IPS-11a (cell line): ENCODE results near the gene ETV3.
"Not testable (repeated sequence)": the region's sequence is repeated elsewhere in the genome, so short reads cannot be mapped to it uniquely, and the experiment has no call there.

ENCODE experiments used
- H3K4me3 ChIP-seq: one replicate; pipeline ENCODE4 v1.5.1; 2013; ENCODE audit warnings: low read depth, low read length, control low read depth

Gene ETV3

DNA sequence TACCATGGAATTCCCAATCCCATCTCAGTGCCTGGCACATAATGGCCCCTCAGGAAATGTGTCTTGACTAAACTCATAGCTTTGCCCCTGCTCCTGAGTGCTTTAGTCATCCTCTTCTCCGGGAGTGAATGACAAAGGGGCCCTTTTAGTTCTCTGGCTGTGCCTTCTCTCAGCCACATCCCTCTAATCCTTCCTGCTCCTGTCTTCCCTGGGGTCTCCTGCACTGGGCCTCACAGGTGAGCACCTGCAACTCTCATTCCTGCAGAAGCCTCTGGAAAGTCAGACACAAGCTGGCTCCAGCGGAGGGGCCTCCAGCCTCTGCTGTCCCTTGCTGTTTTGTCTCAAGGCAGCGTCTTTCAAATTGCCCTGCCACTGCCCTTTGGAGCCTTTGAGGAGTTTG lies 24.6 kb downstream of the ETV3 start:
- no peak overlapping the region for H3K4me3 ChIP-seq

DNA sequence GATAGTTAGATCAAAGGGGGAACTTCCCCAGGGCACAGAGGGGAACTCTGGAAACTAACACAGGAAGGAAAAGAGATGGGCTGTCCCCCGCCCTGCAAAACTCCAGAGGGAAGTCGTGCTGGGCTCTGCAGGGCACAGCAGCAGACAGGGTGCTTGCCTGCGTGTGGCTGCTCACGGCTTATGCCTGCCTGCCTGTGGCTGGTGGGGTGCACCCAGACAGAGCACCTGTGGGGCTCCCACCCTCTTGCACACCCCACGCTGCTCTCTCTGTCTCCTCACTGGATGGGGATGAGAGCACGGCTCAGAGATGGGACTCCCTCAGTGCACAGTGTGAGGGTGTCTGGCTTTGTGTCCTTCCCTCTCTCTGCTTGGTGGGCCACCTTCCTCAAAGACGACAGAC lies 25.1 kb downstream of the ETV3 start:
- no peak overlapping the region for H3K4me3 ChIP-seq

GRCh38 chr1:157112186-157112867 lies 25.9 kb downstream of the ETV3 start:
- H3K4me3 ChIP-seq, result no peak overlapping the region

DNA sequence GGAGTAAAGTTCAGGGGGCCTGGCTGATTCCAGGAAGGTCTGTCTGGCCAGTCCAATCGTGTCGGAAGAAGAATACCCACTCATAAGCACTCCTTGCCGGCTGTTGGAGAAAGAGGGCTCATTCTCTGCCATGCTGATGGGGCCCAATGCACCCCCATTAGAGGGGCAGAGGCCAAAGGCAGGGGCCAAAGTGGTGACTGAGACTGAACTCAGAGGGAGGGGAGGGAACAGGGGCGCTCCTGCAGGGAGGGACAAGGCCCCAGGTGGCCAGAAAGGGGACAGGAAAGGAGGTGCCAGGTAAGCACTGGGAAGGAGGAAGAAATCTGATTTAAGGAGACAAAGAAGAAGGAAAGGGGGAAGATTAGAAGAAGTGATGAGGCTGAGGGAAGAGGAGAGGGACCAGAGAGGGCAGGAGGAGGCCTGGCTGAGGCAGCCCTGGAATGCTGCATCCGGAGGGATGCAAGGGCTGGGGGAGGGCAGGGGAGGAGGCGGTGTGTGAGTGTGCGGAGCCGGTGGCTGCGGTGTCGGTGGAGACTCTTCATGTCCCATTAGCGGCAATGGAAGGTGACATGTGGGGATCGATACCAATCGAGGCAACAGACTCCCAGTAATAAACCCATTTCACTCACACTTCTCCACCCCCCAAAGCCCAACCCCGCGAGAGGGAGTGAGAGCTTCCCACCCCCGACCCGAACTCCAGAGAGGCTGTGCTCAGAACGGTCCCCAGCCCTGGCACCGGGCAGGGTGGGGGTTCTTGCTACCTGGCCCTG lies 26.6 kb downstream of the ETV3 start:
- H3K4me3 ChIP-seq, result no peak overlapping the region

DNA sequence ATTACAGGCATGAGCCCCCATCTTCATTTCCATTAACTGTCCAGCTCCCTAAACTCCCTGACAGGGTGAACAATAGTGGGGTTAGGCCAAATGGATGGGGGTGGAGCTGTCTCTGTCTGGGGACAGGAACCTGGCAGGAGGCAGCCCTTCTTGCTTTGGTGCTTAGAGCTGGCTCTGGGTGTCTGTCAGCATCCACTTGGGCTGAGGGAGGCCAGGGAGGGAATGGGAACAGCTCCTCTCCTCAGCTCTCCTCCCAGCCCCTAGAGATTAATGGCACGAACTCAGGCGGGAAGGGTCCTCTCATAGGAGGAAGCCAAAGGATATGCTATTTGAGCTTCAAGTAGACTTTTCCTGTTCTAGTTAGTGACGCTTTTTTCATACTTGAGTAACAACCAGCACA lies 27.5 kb downstream of the ETV3 start:
- no peak overlapping the region for H3K4me3 ChIP-seq

- H3K4me3 ChIP-seq, result no peak overlapping the region
These were observed 28.2 kb downstream of the ETV3 start for GRCh38 chr1:157110003-157110402.

GRCh38 chr1:157108448-157108847 lies 29.7 kb downstream of the ETV3 start:
- H3K4me3 ChIP-seq, result no peak overlapping the region

DNA sequence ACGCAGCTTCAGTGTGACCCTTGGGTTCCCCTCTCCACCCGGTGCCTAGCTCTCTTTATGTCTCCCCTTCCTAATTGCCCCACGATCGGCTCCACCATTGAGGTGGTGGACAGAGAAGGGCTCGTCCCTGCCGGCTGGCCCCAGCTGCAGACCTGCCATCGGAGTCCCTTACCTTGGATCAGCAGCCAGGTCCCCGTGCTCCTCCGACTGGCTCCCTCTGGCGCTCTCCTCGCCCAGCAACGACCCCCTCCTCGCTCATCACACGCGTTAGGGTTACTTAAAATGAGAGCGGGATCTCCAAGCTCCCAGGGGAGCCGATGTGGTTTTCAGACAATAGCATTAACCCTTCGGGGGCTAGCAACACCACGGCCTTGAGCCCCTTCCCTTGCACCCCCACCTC lies 30.5 kb downstream of the ETV3 start:
- H3K4me3 ChIP-seq, result no peak overlapping the region

GRCh38 chr1:157106813-157107189 lies 31.4 kb downstream of the ETV3 start:
- H3K4me3 ChIP-seq, result no peak overlapping the region

DNA sequence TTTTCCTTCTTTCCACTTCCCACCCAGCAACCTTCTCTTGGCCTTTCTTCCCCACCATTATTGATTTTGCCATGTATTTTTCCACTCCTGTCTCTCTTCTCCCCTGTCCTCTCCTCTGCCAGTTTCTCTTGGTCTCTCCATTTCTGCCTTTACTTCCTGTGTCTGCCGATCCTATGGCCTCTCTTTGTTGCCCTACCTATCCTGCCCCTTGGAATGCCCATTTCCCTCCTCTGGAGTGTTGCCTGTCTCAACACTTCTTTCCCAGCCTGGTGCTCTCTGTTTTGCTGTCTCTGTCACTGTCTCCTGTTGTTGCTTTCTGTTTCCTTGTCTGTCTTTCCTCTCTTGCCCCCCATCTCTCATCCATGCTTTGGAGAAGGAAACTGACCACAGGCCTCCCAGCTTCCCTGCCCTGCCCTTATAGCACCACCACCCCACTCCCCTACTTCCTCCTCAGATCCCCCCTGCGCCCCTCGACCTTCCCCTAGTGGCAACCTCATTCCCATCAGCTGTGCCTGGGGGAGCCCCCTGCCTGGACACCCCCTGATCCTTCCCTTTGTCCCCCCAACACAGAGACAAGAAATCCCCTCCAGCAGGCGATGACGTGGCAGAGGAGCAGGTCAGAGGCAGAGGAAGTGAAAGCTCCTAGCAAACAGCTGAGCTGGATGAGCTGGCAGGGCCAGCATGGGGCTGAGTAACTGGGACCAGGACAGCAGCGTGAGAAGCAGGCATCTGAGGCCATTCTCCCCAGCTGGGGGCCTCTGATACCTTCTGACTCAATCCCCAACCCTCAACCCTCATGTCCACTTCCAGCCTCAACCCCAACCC lies 32.0 kb downstream of the ETV3 start:
- H3K4me3 ChIP-seq, result no peak overlapping the region

DNA sequence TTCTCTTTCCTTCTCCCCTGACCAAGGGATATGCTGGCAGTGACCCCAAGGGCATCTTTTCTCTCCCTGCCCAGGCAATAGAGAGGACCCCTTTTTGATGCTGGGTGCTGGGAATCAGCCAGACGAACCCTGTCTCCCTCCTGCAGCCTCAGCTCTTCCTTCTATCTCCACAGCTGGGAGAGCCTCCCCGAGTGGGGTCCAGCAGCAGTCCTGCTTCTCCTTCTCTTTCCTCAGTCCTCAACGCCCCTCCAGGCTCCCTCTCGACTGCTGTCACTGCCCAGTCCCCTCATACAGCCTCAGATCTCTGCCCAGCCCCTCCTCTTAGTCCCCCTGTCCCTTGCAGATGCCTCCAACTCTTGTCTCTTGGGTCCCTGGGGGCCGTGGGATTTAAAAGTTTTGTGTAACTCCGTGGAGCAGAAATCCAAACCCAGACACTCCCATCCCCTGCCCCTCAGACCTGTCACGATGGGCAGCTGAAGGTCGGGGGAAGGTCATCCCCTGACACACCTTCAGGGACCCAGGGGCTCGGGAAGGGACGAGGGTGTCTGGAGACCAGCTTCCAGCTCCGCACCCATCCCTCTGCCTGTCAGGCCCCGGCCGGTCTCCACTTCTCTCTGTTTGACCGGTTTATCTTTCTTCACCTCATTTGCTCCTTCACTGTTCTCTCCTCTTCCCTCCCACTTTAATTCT lies 32.8 kb downstream of the ETV3 start:
- H3K4me3 ChIP-seq, result no peak overlapping the region

DNA sequence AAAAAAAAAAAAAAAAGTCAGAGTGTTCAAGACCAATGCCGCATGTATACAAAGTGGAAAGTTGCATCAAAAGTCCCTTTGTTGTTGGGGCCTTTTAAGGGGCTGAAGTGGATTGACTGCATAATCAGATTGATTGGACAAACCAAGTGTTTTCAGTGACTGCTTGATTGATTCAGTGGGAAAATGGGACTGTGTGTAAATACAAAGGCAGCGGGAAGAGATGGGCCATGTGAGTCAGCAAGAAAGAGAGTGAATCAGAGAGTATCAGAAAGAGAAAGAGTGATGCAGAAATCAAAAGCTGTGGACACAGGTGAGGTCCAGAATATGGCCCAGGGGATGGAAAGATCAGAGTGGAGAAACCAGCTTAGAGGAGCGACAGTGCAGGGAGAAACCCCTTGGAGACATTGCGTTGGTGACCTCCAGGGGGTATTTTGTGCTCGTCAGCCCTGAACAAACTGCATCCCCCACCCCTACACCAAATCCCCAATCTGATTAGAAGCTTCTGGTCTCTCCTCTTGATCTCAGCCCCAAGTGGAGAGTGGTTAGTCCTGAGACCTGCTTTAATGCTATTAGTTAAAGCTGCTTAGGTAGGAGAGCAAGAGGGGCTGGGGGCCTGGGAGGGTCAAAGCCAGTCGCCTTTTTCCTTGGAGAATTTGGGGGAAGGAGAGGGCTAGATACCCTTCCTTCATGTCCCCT lies 33.4 kb downstream of the ETV3 start:
- no peak overlapping the region for H3K4me3 ChIP-seq

DNA sequence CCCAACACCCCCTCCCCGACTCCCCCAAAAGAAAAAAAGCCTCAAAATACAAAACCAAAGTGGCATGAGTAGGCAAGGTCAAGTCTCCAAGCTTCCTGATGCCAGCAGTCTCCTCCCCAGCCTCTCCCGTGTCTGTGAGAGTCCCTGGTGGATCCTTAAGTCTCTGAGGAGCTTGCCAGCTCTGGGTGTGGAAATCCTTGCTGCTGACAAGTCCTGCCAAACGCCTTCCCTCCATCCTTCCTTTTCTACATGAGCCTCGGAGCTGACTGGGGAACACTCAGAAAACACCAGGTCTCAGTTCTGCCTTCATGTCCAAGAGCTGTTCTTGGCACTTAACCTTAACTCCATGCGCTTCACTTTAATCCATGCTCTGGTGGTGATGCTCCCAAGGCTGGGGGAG lies 34.9 kb downstream of the ETV3 start:
- no peak overlapping the region for H3K4me3 ChIP-seq

- H3K4me3 ChIP-seq, result no peak overlapping the region
These were observed 37.0 kb downstream of the ETV3 start for GRCh38 chr1:157101149-157101548.

DNA sequence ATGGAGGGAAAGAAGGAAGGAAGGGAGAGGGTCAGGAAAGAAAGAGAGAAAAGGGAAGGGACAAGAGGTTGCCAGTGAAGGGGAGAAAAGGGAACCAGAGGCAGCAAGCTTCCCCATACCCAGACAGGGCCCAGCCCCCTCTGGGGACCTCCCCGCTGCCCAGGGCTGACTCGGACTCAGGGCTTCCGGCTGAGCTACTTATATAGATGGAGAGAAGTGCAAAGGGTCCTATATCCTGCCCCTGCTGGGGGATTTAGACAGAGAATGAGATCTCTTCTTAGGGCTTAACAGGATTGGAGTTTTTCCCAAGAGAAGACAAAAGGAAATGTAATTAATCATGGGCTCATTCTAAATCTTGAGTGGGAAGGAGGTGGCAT lies 38.6 kb downstream of the ETV3 start, which contains the start of gene ETV3L:
TSS of gene ETV3L (minus strand) at position 176 of the 377 bp plus-strand sequence. CDS start 285 bp downstream, outside the sequence.
- no peak within 1 kb of the TSS for H3K4me3 ChIP-seq

GRCh38 chr1:157098987-157099632 lies 39.1 kb downstream of the ETV3 start:
- not testable (repeated sequence) for H3K4me3 ChIP-seq

DNA sequence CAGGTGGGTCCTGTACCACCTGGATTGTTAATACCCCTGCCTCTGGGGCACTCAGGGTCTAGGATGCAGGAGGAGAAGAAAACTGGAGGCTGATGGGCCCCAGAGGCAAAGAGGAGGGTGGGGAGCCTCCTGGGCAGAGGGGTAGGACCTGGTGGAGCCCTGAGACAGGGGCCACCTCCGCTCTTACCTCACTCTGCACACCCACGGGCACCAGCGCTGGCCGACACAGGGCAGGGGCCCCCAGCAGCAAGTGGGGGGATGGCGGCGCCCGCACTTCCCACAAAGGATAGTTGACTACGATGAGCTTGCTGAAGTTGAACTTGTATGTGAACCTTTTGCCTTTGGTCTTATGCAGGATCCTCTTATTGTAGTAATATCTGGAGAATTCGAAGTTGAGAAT lies 39.7 kb downstream of the ETV3 start:
- no peak overlapping the region for H3K4me3 ChIP-seq

- no peak overlapping the region for H3K4me3 ChIP-seq
These were observed 40.5 kb downstream of the ETV3 start for GRCh38 chr1:157097692-157098091.

DNA sequence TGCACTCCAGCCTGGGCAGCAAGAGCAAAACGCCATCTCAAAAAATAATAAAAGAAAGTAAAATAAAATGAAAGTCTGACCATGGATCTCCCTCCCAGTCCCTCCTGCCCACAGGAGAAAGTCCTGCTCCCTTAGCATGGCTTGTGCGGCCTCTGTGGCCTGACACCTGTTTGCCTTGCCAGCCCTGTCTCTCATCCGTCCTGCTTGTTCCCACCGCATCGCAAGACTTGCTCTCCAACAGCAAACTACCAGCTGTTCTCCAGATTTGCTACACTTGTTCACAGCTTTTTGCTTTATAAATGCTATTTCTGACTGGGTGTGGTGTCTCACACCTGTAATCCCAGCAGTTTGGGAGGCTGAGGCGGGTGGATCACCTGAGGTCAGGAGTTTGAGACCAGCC lies 41.3 kb downstream of the ETV3 start:
- no peak overlapping the region for H3K4me3 ChIP-seq

DNA sequence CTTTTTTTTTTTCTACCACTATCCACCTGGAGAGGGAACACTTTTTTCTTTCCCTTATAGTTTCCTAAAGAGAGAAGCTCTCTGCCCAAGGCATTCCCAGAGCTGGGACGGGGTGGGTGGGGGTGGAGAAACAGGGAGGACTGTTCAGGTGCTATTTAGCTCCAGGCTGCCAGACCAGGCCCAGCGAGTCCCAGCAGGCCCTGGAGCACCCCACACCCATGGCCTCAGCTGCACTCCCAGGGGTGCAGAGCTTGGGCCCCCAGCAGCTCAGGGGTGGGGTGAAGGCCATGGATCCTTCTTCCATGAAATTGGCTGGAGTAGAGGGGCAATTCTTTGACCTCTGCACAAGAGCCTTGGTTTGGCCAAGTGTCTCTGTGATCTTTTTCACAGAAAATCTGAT lies 42.6 kb downstream of the ETV3 start:
- H3K4me3 ChIP-seq, result no peak overlapping the region
